GM12892 (cell line): Measurements from ENCODE around the gene SEPHS2.

Experiments used
- POLR2A ChIP-seq: IDR thresholded peaks from 2 replicates; pipeline ENCODE4 v1.6.1; 2011; ENCODE audit warnings: low read depth, low read length, control low read depth
- POLR2AphosphoS5 ChIP-seq: IDR thresholded peaks from 2 replicates; pipeline ENCODE4 v1.6.1; 2011; ENCODE audit warnings: low read depth, low read length, control low read depth
- TAF1 ChIP-seq: IDR thresholded peaks from 2 replicates; pipeline ENCODE4 v1.6.1; 2011; ENCODE audit warnings: low read depth, mild to moderate bottlenecking, control low read depth, low read length, borderline replicate concordance

GRCh38 chr16:30437511-30438046, 8.1 kb downstream of the SEPHS2 start:
- TF ChIP-seq TAF1 = no peak
- no peak for TF ChIP-seq POLR2AphosphoS5
- TF ChIP-seq POLR2A = no peak
